ENCODE data around the gene EZH2.

The EZH2 gene

GRCh38 chr7:148782757-148783456, 101.2 kb downstream of the EZH2 start:
- no peak for TF ChIP-seq CTCF (conservative IDR thresholded peaks at IDR 0.05; ENCODE audit: low read length)
- DNase-seq (ENCODE audit: low read depth): peak; percentile 2
- H3K4me3 ChIP-seq (ENCODE audit: low read length): no peak overlapping the region

GRCh38 chr7:148774471-148774870, 109.6 kb downstream of the EZH2 start:
- no peak for DNase-seq (ENCODE audit: low read depth)
- no peak for TF ChIP-seq CTCF (conservative IDR thresholded peaks at IDR 0.05; ENCODE audit: low read length)
- no peak overlapping the region for H3K4me3 ChIP-seq (ENCODE audit: low read length)

GRCh38 chr7:148773334-148773733, 110.8 kb downstream of the EZH2 start:
- DNase-seq (ENCODE audit: low read depth): no peak
- no peak overlapping the region for H3K4me3 ChIP-seq (ENCODE audit: low read length)
- TF ChIP-seq CTCF (conservative IDR thresholded peaks at IDR 0.05; ENCODE audit: low read length): no peak

GRCh38 chr7:148772297-148773089, 111.6 kb downstream of the EZH2 start:
- DNase-seq (ENCODE audit: low read depth): peak; percentile 79
- no peak overlapping the region for H3K4me3 ChIP-seq (ENCODE audit: low read length)
- no peak for TF ChIP-seq CTCF (conservative IDR thresholded peaks at IDR 0.05; ENCODE audit: low read length)

- no peak for DNase-seq (ENCODE audit: low read depth)
- no peak for TF ChIP-seq CTCF (conservative IDR thresholded peaks at IDR 0.05; ENCODE audit: low read length)
- H3K4me3 ChIP-seq (ENCODE audit: low read length): no peak overlapping the region
Measured at GRCh38 chr7:148770004-148770403, 114.1 kb downstream of the EZH2 start.

GRCh38 chr7:148763622-148764021, 120.5 kb downstream of the EZH2 start:
- peak; percentile 2 for DNase-seq (ENCODE audit: low read depth)
- no peak overlapping the region for H3K4me3 ChIP-seq (ENCODE audit: low read length)
- TF ChIP-seq CTCF (conservative IDR thresholded peaks at IDR 0.05; ENCODE audit: low read length): no peak

Data from AG10803 (cell line).